Fibroblast of skin of abdomen (primary cell): ENCODE measurements around the gene RNF113A.
"Not testable (repeated sequence)": the region's sequence is repeated elsewhere in the genome, so short reads cannot be mapped to it uniquely, and the experiment has no call there.

Experiments
- DNase-seq: peaks from one replicate; pipeline ENCODE4 v3.0.0-alpha.2; 2013

RNF113A gene

GRCh38 chrX:119833905-119834304 is 37.6 kb downstream of the RNF113A start:
- DNase-seq: no peak

DNA sequence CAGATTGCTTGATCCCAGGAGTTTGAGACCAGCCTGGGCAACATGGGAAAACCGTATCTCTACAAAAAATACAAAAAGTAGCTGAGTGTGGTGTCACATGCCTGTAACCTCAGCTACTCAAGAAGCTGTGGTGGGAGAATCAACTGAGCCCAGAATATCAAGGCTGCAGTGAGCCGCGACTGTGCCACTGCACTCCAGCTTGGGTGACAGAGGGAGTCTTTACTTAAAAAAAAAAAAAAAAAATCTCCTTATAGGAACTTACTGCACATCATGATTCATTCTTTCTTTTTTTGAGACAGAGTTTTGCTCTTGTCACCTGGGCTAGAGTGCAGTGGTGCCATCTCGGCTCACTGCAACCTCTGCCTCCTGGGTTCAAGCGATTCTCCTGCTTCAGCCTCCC is 43.1 kb downstream of the RNF113A start:
- no peak for DNase-seq

GRCh38 chrX:119826399-119826959 is 45.1 kb downstream of the RNF113A start:
- no peak for DNase-seq

DNA sequence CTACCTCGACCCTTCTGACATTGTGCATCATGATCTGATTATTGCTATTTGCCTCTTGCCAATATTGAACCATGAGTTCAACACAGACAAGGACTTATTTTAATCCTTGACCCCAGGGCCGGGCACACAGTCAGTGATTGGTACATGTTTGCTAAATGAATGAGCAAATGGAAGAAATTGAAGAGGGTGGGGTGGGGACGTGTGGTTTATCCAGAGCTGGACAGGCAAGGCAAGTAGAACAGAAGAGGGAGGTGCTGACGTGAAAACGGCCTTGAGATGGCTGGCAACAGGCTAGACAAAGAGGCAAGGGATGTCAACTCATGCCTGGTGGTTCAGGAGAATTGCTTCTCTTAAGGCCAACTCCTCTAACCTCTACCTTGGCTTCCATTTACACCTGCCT is 47.3 kb downstream of the RNF113A start:
- not testable (repeated sequence) for DNase-seq

GRCh38 chrX:119821703-119822102 is 49.8 kb downstream of the RNF113A start:
- DNase-seq: not testable (repeated sequence)
